Neural cell (in vitro differentiated cells): ENCODE results near the gene KIFC3. TPM values are rescaled to one million over a fixed set of nuclear protein-coding genes. Genes with fewer than 3 reads are reported as not detected.
"Not testable (repeated sequence)": the region's sequence is repeated elsewhere in the genome, so short reads cannot be mapped to it uniquely, and the experiment has no call there.

Experiments
- H2AFZ ChIP-seq: fragments of 200-600, 300-800 bp; sonication (generic), shearing (Covaris generic); 2 replicates; pipeline ENCODE4 v1.6.0; 2014; ENCODE audit warnings: low read depth, mild to moderate bottlenecking, antibody characterized with exemption, low read length, moderate library complexity
- H3F3A ChIP-seq: fragments of 200-600 bp; shearing (Covaris generic); 2 replicates; pipeline ENCODE4 v1.6.1; 2016; ENCODE audit warnings: mild to moderate bottlenecking, moderate library complexity, mixed read lengths, antibody characterized with exemption, low read length; ENCODE audit not compliant: insufficient read depth, poor library complexity, severe bottlenecking
- H3K27ac ChIP-seq: fragments of 200-600, 300-800 bp; sonication (generic), shearing (Covaris generic); 2 replicates; pipeline ENCODE4 v1.5.1; 2014; ENCODE audit warnings: mild to moderate bottlenecking, low read length, moderate library complexity
- H3K27me3 ChIP-seq: fragments of 300-800, 200-600 bp; sonication (generic), shearing (Covaris generic); 2 replicates; pipeline ENCODE4 v1.6.0; 2014; ENCODE audit warnings: mild to moderate bottlenecking, low read depth, low read length, moderate library complexity; ENCODE audit not compliant: insufficient read depth
- H3K36me3 ChIP-seq: fragments of 300-800, 200-600 bp; sonication (generic), shearing (Covaris generic); 2 replicates; pipeline ENCODE4 v1.5.1; 2014; ENCODE audit warnings: mild to moderate bottlenecking, antibody characterized with exemption, low read length, moderate library complexity; ENCODE audit not compliant: insufficient read depth
- H3K4me2 ChIP-seq: fragments of 300-800, 200-600 bp; sonication (generic), shearing (Covaris generic); 2 replicates; pipeline ENCODE4 v1.6.0; 2014; ENCODE audit warnings: mild to moderate bottlenecking, low read length
- H3K4me3 ChIP-seq: fragments of 300-800, 200-600 bp; sonication (generic), shearing (Covaris generic); 2 replicates; pipeline ENCODE4 v1.5.1; 2014; ENCODE audit warnings: mild to moderate bottlenecking, low read length, moderate library complexity
- H3K79me2 ChIP-seq: fragments of 200-600 bp; shearing (Covaris generic); replicated peaks from 2 replicates; pipeline ENCODE4 v1.6.0; 2014; ENCODE audit warnings: mild to moderate bottlenecking, low read length, moderate library complexity; ENCODE audit not compliant: insufficient read depth
- H3K9ac ChIP-seq: fragments of 300-800, 200-600 bp; sonication (generic), shearing (Covaris generic); 2 replicates; pipeline ENCODE4 v1.6.1; 2016; ENCODE audit warnings: mild to moderate bottlenecking, low read length, mixed read lengths
- H3K9me2 ChIP-seq: fragments of 200-600 bp; shearing (Covaris generic); 2 replicates; pipeline ENCODE4 v1.6.1; 2016; ENCODE audit warnings: mild to moderate bottlenecking, low read length, mixed read lengths; ENCODE audit not compliant: insufficient read depth
- H3K9me3 ChIP-seq: fragments of 200-600, 300-800 bp; sonication (generic), shearing (Covaris generic); 2 replicates; pipeline ENCODE4 v1.6.1; 2016; ENCODE audit warnings: mild to moderate bottlenecking, mixed run types, low read length, moderate library complexity, mixed read lengths
- H4K20me1 ChIP-seq: fragments of 200-600 bp; shearing (Covaris generic); 2 replicates; pipeline ENCODE4 v1.6.1; 2016; ENCODE audit warnings: mild to moderate bottlenecking, mixed run types; ENCODE audit not compliant: insufficient read depth
- CTCF ChIP-seq: fragments of 450-650 bp; IDR thresholded peaks from 2 replicates; pipeline ENCODE4 v1.5.1; 2014; ENCODE audit warnings: antibody characterized with exemption, mild to moderate bottlenecking, moderate library complexity; ENCODE audit not compliant: poor library complexity, severe bottlenecking
- EP300 ChIP-seq: fragments of 450-650 bp; conservative IDR thresholded peaks from 2 replicates; pipeline ENCODE4 v1.6.1; 2014; ENCODE audit warnings: antibody characterized with exemption, mild to moderate bottlenecking, moderate library complexity; ENCODE audit not compliant: poor library complexity, severe bottlenecking
- EZH2 ChIP-seq: fragments of 200-600, 300-800 bp; shearing (Covaris generic), sonication (generic); IDR thresholded peaks from 2 replicates; pipeline ENCODE4 v1.6.1; 2014; ENCODE audit warnings: antibody characterized with exemption, low read length, borderline replicate concordance, mild to moderate bottlenecking; ENCODE audit not compliant: insufficient read depth, poor library complexity, severe bottlenecking
- MXI1 ChIP-seq: fragments of 450-650 bp; conservative IDR thresholded peaks from 2 replicates; pipeline ENCODE4 v1.6.1; 2014; ENCODE audit warnings: antibody characterized with exemption, mild to moderate bottlenecking; ENCODE audit not compliant: poor library complexity, severe bottlenecking
- POLR2AphosphoS5 ChIP-seq: IDR thresholded peaks from 2 replicates; pipeline ENCODE4 v1.6.1; 2012
- RAD21 ChIP-seq: fragments of 450-650 bp; conservative IDR thresholded peaks from 2 replicates; pipeline ENCODE4 v1.6.1; 2014; ENCODE audit warnings: antibody characterized with exemption, mild to moderate bottlenecking, moderate library complexity
- REST ChIP-seq: IDR thresholded peaks from 2 replicates; pipeline ENCODE4 v1.6.1; 2012; ENCODE audit warnings: borderline replicate concordance
- SMC3 ChIP-seq: fragments of 450-650 bp; conservative IDR thresholded peaks from 2 replicates; pipeline ENCODE4 v1.6.1; 2014; ENCODE audit warnings: antibody characterized with exemption, mild to moderate bottlenecking, moderate library complexity; ENCODE audit not compliant: poor library complexity
- TAF1 ChIP-seq: IDR thresholded peaks from 2 replicates; pipeline ENCODE4 v1.6.1; 2012; ENCODE audit warnings: low read depth
- polyA plus RNA-seq: library from polyadenylated mRNA; depleted of rRNA; stranded (reverse); fragments of >200 nt; gene quantifications from 2 replicates; pipeline ENCODE4 v1.2.3, GENCODE V29; 2014

Gene KIFC3
- polyA plus RNA-seq, 1 donor from 2014 or later = 29.7 TPM

- no peaks in the 10 kb centered on the region for H3F3A ChIP-seq
- H3K9ac ChIP-seq = peak overlapping the region; percentile 74
- H3K36me3 ChIP-seq = no peaks in the 10 kb centered on the region
- H3K4me3 ChIP-seq = peak overlapping the region; percentile 49
- H4K20me1 ChIP-seq = no peaks in the 10 kb centered on the region
- TF ChIP-seq POLR2AphosphoS5 = no peak
- TF ChIP-seq CTCF = no peak
- no peak for TF ChIP-seq EP300
- no peak for TF ChIP-seq RAD21
- TF ChIP-seq REST = no peak
- no peak for TF ChIP-seq SMC3
- no peak for TF ChIP-seq MXI1
- TF ChIP-seq TAF1 = no peak
- no peak for TF ChIP-seq EZH2
- no peaks in the 10 kb centered on the region for H3K9me3 ChIP-seq
- no peaks in the 10 kb centered on the region for H3K79me2 ChIP-seq
- H3K27me3 ChIP-seq = no peaks in the 10 kb centered on the region
- no peaks in the 10 kb centered on the region for H3K9me2 ChIP-seq
- H3K27ac ChIP-seq = peak overlapping the region; percentile 95
- H3K4me2 ChIP-seq = peak overlapping the region; percentile 52
- H2AFZ ChIP-seq = peak overlapping the region; percentile 32
Measured at GRCh38 chr16:57837305-57838125, 35.2 kb upstream of the KIFC3 start.

GRCh38 chr16:57835439-57835838 is 33.1 kb upstream of the KIFC3 start:
- not testable (repeated sequence) for H3K4me2 ChIP-seq, H3K27ac ChIP-seq, H3K9me2 ChIP-seq, H3F3A ChIP-seq, H3K27me3 ChIP-seq, H3K4me3 ChIP-seq, H2AFZ ChIP-seq, H3K9me3 ChIP-seq, H4K20me1 ChIP-seq, H3K9ac ChIP-seq, H3K36me3 ChIP-seq, H3K79me2 ChIP-seq
